H1 (cell line): ENCODE results near the gene NDUFAF8. TPM values are rescaled to one million over a fixed set of nuclear protein-coding genes. Genes with fewer than 3 reads are reported as not detected.

Experiments
- CTCF ChIA-PET: fragments of 300-600 bp; sonication (Branson Sonifier 250); formaldehyde crosslinking; loops from one replicate; lab custom pipeline; 2021; ENCODE audit not compliant: partially characterized antibody; lab: Charles Lee
- POLR2A ChIA-PET: fragments of 300-600 bp; sonication (Branson Sonifier 250); formaldehyde crosslinking; loops from one replicate; lab custom pipeline; 2021; ENCODE audit warnings: inconsistent platforms; ENCODE audit not compliant: partially characterized antibody; lab: Charles Lee
- DNase-seq, 2 experiments: peaks; one replicate each; pipeline versions ENCODE4 v3.0.0 to v3.0.0-alpha.2; 2010 to 2022; ENCODE audit warnings: low spot score in 2 of 2, low read depth in 1 of 2, mixed read lengths in 1 of 2
- FAIRE-seq: peaks from 2 replicates; lab custom pipeline; 2011; peaks lifted over from hg19 to GRCh38; lab: Jason Lieb, UNC
- H2AFZ ChIP-seq: 2 replicates; pipeline ENCODE4 v1.8.1; 2012; ENCODE audit warnings: low read length, inconsistent platforms
- H2AK5ac ChIP-seq: 2 replicates; pipeline ENCODE4 v1.6.1; 2013; ENCODE audit warnings: low read depth, low read length
- H2BK120ac ChIP-seq: replicated peaks from 2 replicates; pipeline ENCODE3; 2013; ENCODE audit warnings: low read depth, low read length, inconsistent platforms
- H2BK12ac ChIP-seq: 2 replicates; pipeline ENCODE4 v1.6.1; 2013; ENCODE audit warnings: low read depth, low read length
- H2BK15ac ChIP-seq: 2 replicates; pipeline ENCODE4 v1.6.1; 2013; ENCODE audit warnings: low read length
- H2BK20ac ChIP-seq: 2 replicates; pipeline ENCODE4 v1.6.1; 2013; ENCODE audit warnings: low read length
- H2BK5ac ChIP-seq: 2 replicates; pipeline ENCODE4 v1.6.1; 2013; ENCODE audit warnings: low read depth, low read length
- H3K14ac ChIP-seq: 2 replicates; pipeline ENCODE4 v1.6.1; 2013; ENCODE audit warnings: inconsistent platforms; ENCODE audit not compliant: insufficient read length
- H3K18ac ChIP-seq: 2 replicates; pipeline ENCODE4 v1.6.1; 2013; ENCODE audit warnings: low read length; ENCODE audit errors: extremely low read depth
- H3K23ac ChIP-seq: 2 replicates; pipeline ENCODE4 v1.6.1; 2013; ENCODE audit warnings: inconsistent platforms; ENCODE audit not compliant: insufficient read length
- H3K23me2 ChIP-seq: 2 replicates; pipeline ENCODE4 v1.6.1; 2013; ENCODE audit warnings: low read depth, low read length
- H3K27ac ChIP-seq: 2 replicates; pipeline ENCODE4 v1.6.1; 2011; ENCODE audit warnings: low read depth, low read length, inconsistent platforms
- H3K27me3 ChIP-seq, 4 experiments: replicated peaks in 1 of 4; 1 replicate in 1 of 4; 2 replicates in 3 of 4; pipeline versions ENCODE4 v1.6.1 to v1.8.1; 2011 to 2013; ENCODE audit warnings: low read length in 3 of 4, mild to moderate bottlenecking in 3 of 4, inconsistent platforms in 2 of 4, mixed read lengths in 2 of 4, moderate library complexity in 1 of 4; ENCODE audit not compliant: control insufficient read depth in 3 of 4, insufficient read depth in 3 of 4; ENCODE audit errors: extremely low read depth in 1 of 4
- H3K36me3 ChIP-seq, 4 experiments: 2 replicates each; pipeline versions ENCODE4 v1.6.1 to v1.8.1; 2011 to 2013; ENCODE audit warnings: mild to moderate bottlenecking in 4 of 4, low read length in 3 of 4, moderate library complexity in 2 of 4, control low read depth in 1 of 4, inconsistent platforms in 1 of 4; ENCODE audit not compliant: insufficient read depth in 4 of 4, control insufficient read depth in 2 of 4
- H3K4ac ChIP-seq: replicated peaks from 2 replicates; pipeline ENCODE3; 2013; ENCODE audit warnings: low read length, low read depth, mixed read lengths, inconsistent platforms; ENCODE audit not compliant: insufficient read length
- H3K4me1 ChIP-seq, 4 experiments: replicated peaks in 1 of 4; 1 replicate in 1 of 4; 2 replicates in 3 of 4; pipeline versions ENCODE4 v1.6.1 to v1.8.1; 2011 to 2013; ENCODE audit warnings: low read length in 3 of 4, inconsistent platforms in 2 of 4, mixed read lengths in 1 of 4; ENCODE audit not compliant: insufficient read depth in 4 of 4, control insufficient read depth in 3 of 4
- H3K4me2 ChIP-seq, 2 experiments: 2 replicates each; pipeline versions ENCODE4 v1.6.1 to v1.8.1; 2011 to 2013; ENCODE audit warnings: low read depth in 2 of 2, low read length in 2 of 2, control low read depth in 1 of 2, inconsistent platforms in 1 of 2, mild to moderate bottlenecking in 1 of 2; ENCODE audit not compliant: insufficient read depth in 1 of 2
- H3K4me3 ChIP-seq, 4 experiments: fragments of 200-600, 300-600 bp in 1 of 4; sonication (generic), shearing (Covaris generic), sonication (Bioruptor Twin) in 1 of 4; 2 replicates each; pipeline versions ENCODE4 v1.5.1 to v1.8.1; 2011 to 2016; ENCODE audit warnings: low read length in 4 of 4, low read depth in 3 of 4, control low read depth in 2 of 4, inconsistent platforms in 2 of 4, mild to moderate bottlenecking in 2 of 4, mixed read lengths in 1 of 4, moderate library complexity in 1 of 4; ENCODE audit not compliant: insufficient read depth in 2 of 4; ENCODE audit errors: extremely low read depth in 1 of 4
- H3K56ac ChIP-seq: replicated peaks from 2 replicates; pipeline ENCODE3; 2013; ENCODE audit warnings: low read depth, mild to moderate bottlenecking, mixed read lengths, low read length, inconsistent platforms; ENCODE audit not compliant: insufficient read length
- H3K79me1 ChIP-seq: 2 replicates; pipeline ENCODE4 v1.6.1; 2013; ENCODE audit warnings: low read depth, low read length, control low read depth
- H3K79me2 ChIP-seq, 2 experiments: 2 replicates each; pipeline versions ENCODE4 v1.6.1 to v1.8.1; 2012 to 2013; ENCODE audit warnings: low read length in 2 of 2, mild to moderate bottlenecking in 2 of 2, inconsistent platforms in 1 of 2; ENCODE audit not compliant: insufficient read depth in 2 of 2, control insufficient read depth in 1 of 2
- H3K9ac ChIP-seq, 4 experiments: replicated peaks in 1 of 4; 1 replicate in 1 of 4; 2 replicates in 3 of 4; pipeline versions ENCODE4 v1.6.1 to v1.8.1; 2011 to 2013; ENCODE audit warnings: low read depth in 3 of 4, low read length in 3 of 4, control low read depth in 2 of 4, mild to moderate bottlenecking in 2 of 4, moderate library complexity in 2 of 4, inconsistent platforms in 1 of 4; ENCODE audit errors: extremely low read depth in 1 of 4
- H3K9me3 ChIP-seq, 2 experiments: 2 replicates each; pipeline versions ENCODE4 v1.6.1 to v1.8.1; 2012 to 2013; ENCODE audit warnings: mild to moderate bottlenecking in 2 of 2, moderate library complexity in 2 of 2, control low read depth in 1 of 2, inconsistent platforms in 1 of 2, low read depth in 1 of 2, low read length in 1 of 2, mixed read lengths in 1 of 2; ENCODE audit not compliant: insufficient read depth in 2 of 2
- H4K20me1 ChIP-seq, 2 experiments: replicated peaks in 1 of 2; 2 replicates each; pipeline versions ENCODE3 to v1.8.1; 2011 to 2013; ENCODE audit warnings: inconsistent platforms in 2 of 2, low read length in 2 of 2, mild to moderate bottlenecking in 1 of 2; ENCODE audit not compliant: insufficient read depth in 2 of 2, control insufficient read depth in 1 of 2
- H4K5ac ChIP-seq: 2 replicates; pipeline ENCODE4 v1.6.1; 2013; ENCODE audit warnings: low read length, low read depth, mixed read lengths, inconsistent platforms; ENCODE audit not compliant: insufficient read length
- H4K8ac ChIP-seq: 2 replicates; pipeline ENCODE4 v1.8.0; 2013; ENCODE audit warnings: mild to moderate bottlenecking, moderate library complexity, low read length, inconsistent platforms; ENCODE audit not compliant: insufficient read depth; ENCODE audit errors: extremely low read depth
- H4K91ac ChIP-seq: replicated peaks from 2 replicates; pipeline ENCODE3; 2013; ENCODE audit warnings: low read length, mixed read lengths, inconsistent platforms; ENCODE audit not compliant: insufficient read length
- BRCA1 ChIP-seq: IDR thresholded peaks from 2 replicates; pipeline ENCODE4 v1.6.1; 2012; ENCODE audit warnings: low read depth, low read length, improper control_type of control experiment
- CTBP2 ChIP-seq: IDR thresholded peaks from 2 replicates; pipeline ENCODE4 v1.7.0; 2011; ENCODE audit warnings: borderline replicate concordance, mild to moderate bottlenecking, moderate library complexity, mixed read lengths, low read length; ENCODE audit not compliant: insufficient read depth, insufficient read length
- GABPA ChIP-seq: IDR thresholded peaks from 2 replicates; pipeline ENCODE4 v1.6.1; 2011; ENCODE audit warnings: mild to moderate bottlenecking, low read length, moderate library complexity, borderline replicate concordance; ENCODE audit not compliant: insufficient read depth
- GTF2F1 ChIP-seq: IDR thresholded peaks from 2 replicates; pipeline ENCODE4 v1.6.1; 2012; ENCODE audit warnings: low read depth, low read length, improper control_type of control experiment, borderline replicate concordance
- HDAC2 ChIP-seq, 2 experiments: fragments of 300-600 bp in 1 of 2; sonication (generic) in 1 of 2; IDR thresholded peaks; 2 replicates each; pipeline ENCODE4 v1.6.1; 2011 to 2012; ENCODE audit warnings: low read depth in 2 of 2, low read length in 2 of 2, mild to moderate bottlenecking in 2 of 2, moderate library complexity in 2 of 2, borderline replicate concordance in 1 of 2, inconsistent platforms in 1 of 2
- KDM1A ChIP-seq: fragments of 200-600, 300-600 bp; sonication (generic); IDR thresholded peaks from 2 replicates; pipeline ENCODE4 v1.7.1; 2016; ENCODE audit warnings: mild to moderate bottlenecking, low read length, borderline replicate concordance
- KDM4A ChIP-seq: IDR thresholded peaks from one replicate; pipeline ENCODE4 v1.7.1; 2012; ENCODE audit warnings: low read depth, mild to moderate bottlenecking, moderate library complexity, low read length, inconsistent platforms; ENCODE audit not compliant: severe bottlenecking
- RAD21 ChIP-seq, 2 experiments: IDR thresholded peaks in 1 of 2; conservative IDR thresholded peaks in 1 of 2; 2 replicates each; pipeline ENCODE4 v1.6.1; 2011; ENCODE audit warnings: low read depth in 2 of 2, low read length in 2 of 2, improper control_type of control experiment in 1 of 2, inconsistent platforms in 1 of 2, mild to moderate bottlenecking in 1 of 2, moderate library complexity in 1 of 2
- SIX5 ChIP-seq: IDR thresholded peaks from 2 replicates; pipeline ENCODE4 v1.6.1; 2011; ENCODE audit warnings: mild to moderate bottlenecking, low read depth, low read length
- SP2 ChIP-seq: IDR thresholded peaks from 2 replicates; pipeline ENCODE4 v1.6.1; 2012; ENCODE audit warnings: mild to moderate bottlenecking, low read length, inconsistent platforms
- SP4 ChIP-seq: IDR thresholded peaks from 2 replicates; pipeline ENCODE4 v1.6.1; 2012; ENCODE audit warnings: low read length, inconsistent platforms
- SRF ChIP-seq: IDR thresholded peaks from 2 replicates; pipeline ENCODE4 v1.6.1; 2011; ENCODE audit warnings: mild to moderate bottlenecking, low read depth, low read length, moderate library complexity
- TAF1 ChIP-seq: IDR thresholded peaks from 2 replicates; pipeline ENCODE4 v1.6.1; 2011; ENCODE audit warnings: mild to moderate bottlenecking, low read depth, low read length
- WGBS, 2 experiments: shearing (Covaris generic) in 1 of 2; methylation state at CpG; one replicate each; pipeline versions ENCODE4 v1.1.6 to v1.1.7; 2013 to 2015; ENCODE audit warnings: low lambda C conversion rate in 2 of 2, mixed read lengths in 2 of 2, inconsistent platforms in 1 of 2, low coverage in 1 of 2, missing lambda C conversion rate in 1 of 2; ENCODE audit not compliant: insufficient replicate concordance in 2 of 2, insufficient coverage in 1 of 2, insufficient read length in 1 of 2; ENCODE audit errors: extremely low coverage in 1 of 2, missing lambda C conversion rate in 1 of 2; 5-methylcytosine and 5-hydroxymethylcytosine counted together
- polyA plus RNA-seq, 7 experiments: library from polyadenylated mRNA; depleted of rRNA in 3 of 7; stranded (reverse) in 5 of 7; unstranded in 2 of 7; fragments of >200 nt in 5 of 7; fragments of 200-250 nt in 2 of 7; gene quantifications; 1 replicate in 5 of 7; 2 replicates in 1 of 7; 4 replicates in 1 of 7; pipeline versions ENCODE4 v1.2.1 to v1.2.3, GENCODE V29; 2011 to 2013; ENCODE audit warnings: missing spikeins in 2 of 7, mixed read lengths in 2 of 7
- total RNA-seq: library from RNA; stranded (reverse); fragmentation: NEBNext Ultra II Directional; extraction: Animal tissue kit (Norgen Biotek cat#: 25700); gene quantifications from 2 replicates; pipeline ENCODE4 v1.2.1, GENCODE V29; 2021
- TF ChIP-seq, protein P1 (sequence below): IDR thresholded peaks from 2 replicates; pipeline ENCODE4 v1.6.1; 2012; ENCODE audit warnings: inconsistent platforms

The NDUFAF8 gene
- total and polyA plus RNA-seq, 2 of the 8 experiments (the other 6 are each of a cell fraction or from before 2014, with no cell fraction given): 48.9 to 91.1 TPM

- Histone ChIP-seq H2BK15ac (no peak overlapping the region), H3K56ac (no peak overlapping the region), H3K27me3 (no peaks in the 10 kb centered on the region), H4K8ac (no peak overlapping the region), H4K91ac (no peak overlapping the region), H2AFZ (no peak overlapping the region), H4K20me1 (peaks cover 2 to 6% of the 10 kb centered on the region in 2 experiments), H3K14ac (no peak overlapping the region), H3K18ac (no peak overlapping the region), H3K9me3 (no peaks in the 10 kb centered on the region), H3K23me2 (no peaks in the 10 kb centered on the region), H3K27ac (no peak overlapping the region), H4K5ac (no peak overlapping the region), H3K4ac (no peak overlapping the region), H3K79me2 (no peaks in the 10 kb centered on the region), H2BK5ac (no peak overlapping the region; the same call in 1 of the 2 replicates), H2BK20ac (no peak overlapping the region), H3K4me3 (no peak overlapping the region), H3K79me1 (peaks cover 5% of the 10 kb centered on the region; the same call in 1 of the 2 replicates), H3K23ac (no peak overlapping the region), H3K4me1 (no peaks in the 10 kb centered on the region), H3K9ac (no peak overlapping the region), H3K4me2 (no peak overlapping the region), H2BK120ac (no peak overlapping the region), H2BK12ac (no peak overlapping the region), H3K36me3 (peaks cover 0 to 8% (median 2%) of the 10 kb centered on the region in 4 experiments; a peak in 3 of 8 replicates), H2AK5ac (no peak overlapping the region)
- WGBS, 2 experiments: 96% methylated on average over 21 of the region's 22 CpGs; no CpG with 5 or more reads in 1 of the 2 experiments
- FAIRE-seq (no peak), DNase-seq (no peak)
- ChIA-PET POLR2A (no interaction called here), CTCF (interaction anchor here (1.3 to 1.5 kb wide), 2 partner anchors 10 to 12 kb away, joined by 4 read pairs; no protein-coding TSS in a partner anchor)
- no peak for TF ChIP-seq RAD21 (IDR thresholded peaks at IDR 0.05 in 1 of 2, conservative IDR thresholded peaks at IDR 0.05 in 1 of 2; ENCODE audit: low read depth in 2 of 2, low read length in 2 of 2)
- no peak for TF ChIP-seq KDM4A
- TF ChIP-seq SP4: no peak
- no peak for TF ChIP-seq SRF
- TF ChIP-seq HDAC2 (IDR thresholded peaks at IDR 0.05; ENCODE audit: borderline replicate concordance in 1 of 2, low read depth in 2 of 2, low read length in 2 of 2): no peak
- TF ChIP-seq SP2: no peak
- no peak for TF ChIP-seq GTF2F1
- TF ChIP-seq CTBP2: no peak
- TF ChIP-seq TAF1: no peak
- TF ChIP-seq SIX5: no peak
- TF ChIP-seq BRCA1: no peak
- TF ChIP-seq KDM1A: no peak
- TF ChIP-seq GABPA: no peak
- TF ChIP-seq, protein P1, sequence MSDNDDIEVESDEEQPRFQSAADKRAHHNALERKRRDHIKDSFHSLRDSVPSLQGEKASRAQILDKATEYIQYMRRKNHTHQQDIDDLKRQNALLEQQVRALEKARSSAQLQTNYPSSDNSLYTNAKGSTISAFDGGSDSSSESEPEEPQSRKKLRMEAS: no peak
These were observed 26.5 kb downstream of the NDUFAF8 start for GRCh38 chr17:81265576-81265975.
